Fibroblast of lung (primary cell): ENCODE measurements around the gene CAMTA1. TPM values are rescaled to one million over a fixed set of nuclear protein-coding genes. Genes with fewer than 3 reads are reported as not detected.

Experiments used
- DNase-seq, 2 donors: peaks; one replicate each; pipeline versions ENCODE4 v3.0.0 to v3.0.0-alpha.2; 2010; ENCODE audit warnings: low read depth in 2 of 2
- H2AFZ ChIP-seq: 2 replicates; pipeline ENCODE4 v1.5.1; 2012; ENCODE audit warnings: low read length, control low read depth, inconsistent platforms
- H3K27ac ChIP-seq: 2 replicates; pipeline ENCODE4 v1.5.1; 2011; ENCODE audit warnings: low read length, control low read depth; ENCODE audit not compliant: insufficient read depth
- H3K27me3 ChIP-seq: 2 replicates; pipeline ENCODE4 v1.5.1; 2011; ENCODE audit warnings: mild to moderate bottlenecking, low read length; ENCODE audit not compliant: control insufficient read depth, insufficient read depth
- H3K36me3 ChIP-seq: 2 replicates; pipeline ENCODE4 v1.5.1; 2011; ENCODE audit warnings: low read length; ENCODE audit not compliant: control insufficient read depth, insufficient read depth
- H3K4me1 ChIP-seq: 2 replicates; pipeline ENCODE4 v1.5.1; 2011; ENCODE audit warnings: low read length; ENCODE audit not compliant: control insufficient read depth, insufficient read depth; ENCODE audit errors: extremely low read depth
- H3K4me2 ChIP-seq: 2 replicates; pipeline ENCODE4 v1.5.1; 2011; ENCODE audit warnings: low read length, control low read depth; ENCODE audit not compliant: insufficient read depth; ENCODE audit errors: extremely low read depth
- H3K4me3 ChIP-seq, 4 experiments: fragments of 200-600 bp in 1 of 4; sonication (generic) in 1 of 4; replicated peaks in 1 of 4; 2 replicates each; pipeline ENCODE4 v1.5.1; 2011 to 2016; ENCODE audit warnings: low read length in 4 of 4, low read depth in 3 of 4, mild to moderate bottlenecking in 3 of 4, control low read depth in 2 of 4, inconsistent platforms in 1 of 4, mixed read lengths in 1 of 4; ENCODE audit not compliant: insufficient read depth in 1 of 4; ENCODE audit errors: control extremely low read depth in 1 of 4
- H3K79me2 ChIP-seq: 2 replicates; pipeline ENCODE4 v1.5.1; 2012; ENCODE audit warnings: mild to moderate bottlenecking, low read length, inconsistent platforms; ENCODE audit not compliant: control insufficient read depth, insufficient read depth
- H3K9ac ChIP-seq: 2 replicates; pipeline ENCODE4 v1.5.1; 2011; ENCODE audit warnings: mild to moderate bottlenecking, low read length, control low read depth; ENCODE audit not compliant: insufficient read depth
- H3K9me3 ChIP-seq: 2 replicates; pipeline ENCODE4 v1.5.1; 2012; ENCODE audit warnings: low read depth, low read length; ENCODE audit not compliant: control insufficient read depth, insufficient read depth
- H4K20me1 ChIP-seq: 2 replicates; pipeline ENCODE4 v1.5.1; 2011; ENCODE audit warnings: low read length; ENCODE audit not compliant: control insufficient read depth, insufficient read depth; ENCODE audit errors: extremely low read depth
- CTCF ChIP-seq, 2 donors: IDR thresholded peaks in 1 of 2; conservative IDR thresholded peaks in 1 of 2; 1 replicate in 1 of 2; 2 replicates in 1 of 2; pipeline ENCODE4 v1.5.1; 2011 to 2012; ENCODE audit warnings: low read length in 2 of 2, control low read depth in 1 of 2, inconsistent platforms in 1 of 2, low read depth in 1 of 2, mild to moderate bottlenecking in 1 of 2
- EZH2 ChIP-seq: IDR thresholded peaks from 2 replicates; pipeline ENCODE4 v1.5.1; 2012; ENCODE audit warnings: low read length, control low read depth, mild to moderate bottlenecking; ENCODE audit errors: missing control alignments
- polyA plus RNA-seq, 2 donors: library from polyadenylated mRNA; depleted of rRNA in 1 of 2; stranded (reverse) in 1 of 2; unstranded in 1 of 2; fragments of >200 nt; gene quantifications; 2 replicates each; pipeline ENCODE4 v1.2.1, GENCODE V29; 2011 to 2012; ENCODE audit warnings: missing spikeins in 1 of 2
- total RNA-seq: library from RNA; depleted of rRNA; stranded (reverse); fragments of >200 nt; gene quantifications from 2 replicates; pipeline ENCODE4 v1.2.1, GENCODE V29; 2014

CAMTA1 gene
- total and polyA plus RNA-seq, 2 donors (not counting 1 experiment from before 2014, with no cell fraction given) = 47.6 to 86.0 TPM

DNA sequence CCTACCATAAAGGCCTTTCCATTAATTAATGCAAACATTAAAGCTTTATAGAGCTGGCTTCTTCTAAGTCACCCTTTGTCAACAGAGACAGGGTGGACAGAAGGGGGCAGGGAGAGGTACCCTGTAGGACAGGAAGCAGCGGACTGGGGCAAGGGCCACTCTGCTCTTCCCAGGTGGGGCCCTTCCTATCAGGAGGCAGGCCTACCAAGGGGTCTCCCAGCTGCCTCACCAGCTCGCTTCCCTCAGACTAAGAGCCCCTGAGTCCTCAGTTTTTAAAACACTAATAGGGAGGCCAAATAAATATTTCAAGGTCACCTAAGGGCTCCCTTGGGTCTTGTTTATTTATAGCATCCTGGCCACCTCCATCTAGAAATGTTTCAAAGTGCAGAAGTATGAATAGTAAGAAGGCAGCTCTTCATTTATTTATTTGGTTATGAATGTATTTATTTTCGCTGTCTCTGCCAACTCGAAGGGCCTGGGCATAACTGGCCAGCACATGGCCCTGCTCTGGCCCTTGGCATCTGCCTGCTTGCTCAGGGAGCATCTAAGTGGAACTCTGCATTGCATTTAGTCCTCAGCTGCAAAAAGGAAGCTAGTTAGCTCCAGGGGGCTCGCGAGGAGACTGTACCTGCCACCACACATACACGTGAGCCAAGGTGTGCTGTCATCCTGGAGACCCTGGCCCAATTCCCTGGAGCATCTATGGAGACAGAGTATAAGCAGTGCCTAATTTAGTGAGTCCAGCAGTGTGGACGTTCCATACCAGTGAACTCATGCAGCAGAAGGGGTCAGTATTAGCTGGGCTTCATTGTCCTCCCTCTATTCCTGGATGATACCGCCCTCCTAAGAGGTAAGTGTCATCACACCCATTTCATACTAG lies 590.8 kb downstream of the CAMTA1 start:
- H3K4me1 ChIP-seq = peaks cover 3% of the 10 kb centered on the region
- no peak overlapping the region for H3K27ac ChIP-seq
- TF ChIP-seq CTCF (conservative IDR thresholded peaks at IDR 0.05 in 1 of 2, IDR thresholded peaks at IDR 0.05 in 1 of 2; ENCODE audit: low read depth in 1 of 2, low read length in 2 of 2) (no peak), EZH2 (no peak)

GRCh38 chr1:7376676-7377075 lies 591.4 kb downstream of the CAMTA1 start:
- H3K9ac ChIP-seq = no peak overlapping the region
- no peaks in the 10 kb centered on the region for H3K36me3 ChIP-seq
- TF ChIP-seq CTCF (conservative IDR thresholded peaks at IDR 0.05 in 1 of 2, IDR thresholded peaks at IDR 0.05 in 1 of 2; ENCODE audit: low read depth in 1 of 2, low read length in 2 of 2) (no peak), EZH2 (no peak)
- no peaks in the 10 kb centered on the region for H3K79me2 ChIP-seq
- H2AFZ ChIP-seq = no peak overlapping the region
- H3K4me2 ChIP-seq = no peak overlapping the region
- H3K9me3 ChIP-seq = no peaks in the 10 kb centered on the region
- no peaks in the 10 kb centered on the region for H4K20me1 ChIP-seq
- H3K4me3 ChIP-seq = no peak overlapping the region
- H3K27me3 ChIP-seq = no peaks in the 10 kb centered on the region
- no peak overlapping the region for H3K27ac ChIP-seq
- H3K4me1 ChIP-seq = peaks cover 3% of the 10 kb centered on the region
- no peak for DNase-seq

More for the DNA sequence above, 590.8 kb downstream of the CAMTA1 start:
- Histone ChIP-seq H3K79me2 (no peaks in the 10 kb centered on the region), H3K36me3 (no peaks in the 10 kb centered on the region), H2AFZ (no peak overlapping the region), H3K4me3 (no peak overlapping the region), H4K20me1 (no peaks in the 10 kb centered on the region), H3K4me2 (no peak overlapping the region), H3K27me3 (no peaks in the 10 kb centered on the region), H3K9ac (no peak overlapping the region), H3K9me3 (no peaks in the 10 kb centered on the region)
- no peak for DNase-seq

GRCh38 chr1:7378346-7379130 lies 593.3 kb downstream of the CAMTA1 start:
- TF ChIP-seq CTCF (conservative IDR thresholded peaks at IDR 0.05 in 1 of 2, IDR thresholded peaks at IDR 0.05 in 1 of 2; ENCODE audit: low read depth in 1 of 2, low read length in 2 of 2) (no peak), EZH2 (no peak)
- Histone ChIP-seq H3K27me3 (no peaks in the 10 kb centered on the region), H3K79me2 (no peaks in the 10 kb centered on the region), H3K9me3 (no peaks in the 10 kb centered on the region), H3K9ac (no peak overlapping the region), H3K36me3 (no peaks in the 10 kb centered on the region), H3K4me3 (no peak overlapping the region), H3K4me1 (peaks cover 3% of the 10 kb centered on the region), H4K20me1 (no peaks in the 10 kb centered on the region), H3K27ac (no peak overlapping the region), H2AFZ (no peak overlapping the region), H3K4me2 (no peak overlapping the region)
- DNase-seq = no peak
